Measurements from ENCODE around the gene TMEM212. TPM values are rescaled to one million over a fixed set of nuclear protein-coding genes. Genes with fewer than 3 reads are reported as not detected.

The TMEM212 gene
- total and polyA plus RNA-seq, 7 donors: not detected

GRCh38 chr3:171804618-171805389 is 38.3 kb upstream of the TMEM212 start:
- no peak overlapping the region for H3K4me3 ChIP-seq
- H3K27me3 ChIP-seq (ENCODE audit: insufficient read depth in 3 of 3, low read length in 2 of 3): no peaks in the 10 kb centered on the region

GRCh38 chr3:171805687-171806086 is 37.5 kb upstream of the TMEM212 start:
- WGBS, 3 donors: 37 to 50% (median 48%) methylated on average over 3 of the region's 3 CpGs
- intact Hi-C loops (cut with DNase I): no loop called here
- Histone ChIP-seq H3K27ac (no peak overlapping the region), H3K9me3 (no peaks in the 10 kb centered on the region), H3K4me1 (peaks cover 10% of the 10 kb centered on the region), H3K36me3 (ENCODE audit: insufficient read depth in 1 of 2, low read depth in 1 of 2) (no peaks in the 10 kb centered on the region), H3K4me3 (no peak overlapping the region), H3K27me3 (ENCODE audit: insufficient read depth in 3 of 3, low read length in 2 of 3) (no peaks in the 10 kb centered on the region)
- DNase-seq (no peak), ATAC-seq (no peak)
- TF ChIP-seq CTCF (IDR thresholded peaks at IDR 0.05): no peak

More at GRCh38 chr3:171804618-171805389, 38.3 kb upstream of the TMEM212 start:
- DNase-seq (no peak), ATAC-seq (peak in 1 of 4 donors; percentile 5)
- peaks cover 9% of the 10 kb centered on the region for H3K4me1 ChIP-seq
- WGBS, 3 donors: 46 to 52% (median 50%) methylated on average over 6 of the region's 6 CpGs
- intact Hi-C loops (cut with DNase I): no loop called here
- no peaks in the 10 kb centered on the region for H3K36me3 ChIP-seq (ENCODE audit: insufficient read depth in 1 of 2, low read depth in 1 of 2)
- H3K27ac ChIP-seq: peak overlapping the region; percentile 44
- H3K9me3 ChIP-seq: no peaks in the 10 kb centered on the region
- TF ChIP-seq CTCF (IDR thresholded peaks at IDR 0.05): no peak

- Histone ChIP-seq H3K4me1 (peaks cover 10% of the 10 kb centered on the region), H3K4me3 (no peak overlapping the region), H3K36me3 (ENCODE audit: insufficient read depth in 1 of 2, low read depth in 1 of 2) (no peaks in the 10 kb centered on the region), H3K9me3 (no peaks in the 10 kb centered on the region), H3K27ac (no peak overlapping the region), H3K27me3 (ENCODE audit: insufficient read depth in 3 of 3, low read length in 2 of 3) (no peaks in the 10 kb centered on the region)
- TF ChIP-seq CTCF (IDR thresholded peaks at IDR 0.05): no peak
- ATAC-seq (no peak), DNase-seq (no peak)
- intact Hi-C loops (cut with DNase I): no loop called here
- 52 to 77% (median 71%) methylated on average over 5 of the region's 5 CpGs for WGBS, 3 donors
Observed at GRCh38 chr3:171806200-171807128, 36.7 kb upstream of the TMEM212 start.

- ATAC-seq: no peak
- H3K9me3 ChIP-seq: no peaks in the 10 kb centered on the region
- H3K36me3 ChIP-seq (ENCODE audit: insufficient read depth in 1 of 2, low read depth in 1 of 2): no peaks in the 10 kb centered on the region
- peaks cover 10% of the 10 kb centered on the region for H3K4me1 ChIP-seq
- no peak overlapping the region for H3K4me3 ChIP-seq
- no peaks in the 10 kb centered on the region for H3K27me3 ChIP-seq (ENCODE audit: insufficient read depth in 3 of 3, low read length in 2 of 3)
- no peak overlapping the region for H3K27ac ChIP-seq
- DNase-seq: no peak
- no peak for TF ChIP-seq CTCF (IDR thresholded peaks at IDR 0.05)
- WGBS, 3 donors: 94 to 96% (median 94%) methylated on average over 7 of the region's 7 CpGs
- intact Hi-C loops (cut with DNase I): no loop called here
Observed at GRCh38 chr3:171807129-171807675, 35.9 kb upstream of the TMEM212 start.

Data from psoas muscle (tissue), 8 donors.